Panc1 (cell line): ENCODE measurements around the gene AKAP7.

Source experiments
- CTCF ChIP-seq: fragments of 450-650 bp; IDR thresholded peaks from 2 replicates; pipeline ENCODE4 v1.5.1; 2017; ENCODE audit warnings: mild to moderate bottlenecking
- POLR2AphosphoS5 ChIP-seq: IDR thresholded peaks from 2 replicates; pipeline ENCODE4 v1.6.1; 2012; ENCODE audit warnings: mild to moderate bottlenecking, low read depth, low read length, moderate library complexity
- TCF7L2 ChIP-seq: IDR thresholded peaks from 2 replicates; pipeline ENCODE4 v1.6.1; 2011; ENCODE audit warnings: mild to moderate bottlenecking, low read depth, low read length, inconsistent platforms

- TF ChIP-seq CTCF (no peak), POLR2AphosphoS5 (no peak), TCF7L2 (no peak)
These were observed 170.0 kb downstream of the AKAP7 start for GRCh38 chr6:131305037-131305850.
